H1 (cell line): ENCODE results near the gene ALPG. TPM values are rescaled to one million over a fixed set of nuclear protein-coding genes. Genes with fewer than 3 reads are reported as not detected.

ENCODE experiments used
- ASH2L ChIP-seq: fragments of 200-600, 300-600 bp; sonication (generic); IDR thresholded peaks from one replicate; pipeline ENCODE4 v1.7.1; 2017; ENCODE audit warnings: low read length
- BCL11A ChIP-seq, 2 experiments: IDR thresholded peaks; one replicate each; pipeline ENCODE4 v1.6.1; 2011; ENCODE audit warnings: low read depth in 2 of 2, low read length in 2 of 2, mild to moderate bottlenecking in 2 of 2
- KDM1A ChIP-seq: fragments of 200-600, 300-600 bp; sonication (generic); IDR thresholded peaks from 2 replicates; pipeline ENCODE4 v1.7.1; 2016; ENCODE audit warnings: mild to moderate bottlenecking, low read length, borderline replicate concordance
- TAF7 ChIP-seq: optimal IDR thresholded peaks from 2 replicates; pipeline ENCODE3; 2011; ENCODE audit warnings: low read depth, mild to moderate bottlenecking, inconsistent platforms, low read length, moderate library complexity, borderline replicate concordance
- TBP ChIP-seq: IDR thresholded peaks from 2 replicates; pipeline ENCODE4 v1.6.1; 2011; ENCODE audit warnings: low read depth, low read length, improper control_type of control experiment
- polyA plus RNA-seq, 7 experiments: library from polyadenylated mRNA; depleted of rRNA in 3 of 7; stranded (reverse) in 5 of 7; unstranded in 2 of 7; fragments of >200 nt in 5 of 7; fragments of 200-250 nt in 2 of 7; gene quantifications; 1 replicate in 5 of 7; 2 replicates in 1 of 7; 4 replicates in 1 of 7; pipeline versions ENCODE4 v1.2.1 to v1.2.3, GENCODE V29; 2011 to 2013; ENCODE audit warnings: missing spikeins in 2 of 7, mixed read lengths in 2 of 7
- total RNA-seq: library from RNA; stranded (reverse); fragmentation: NEBNext Ultra II Directional; extraction: Animal tissue kit (Norgen Biotek cat#: 25700); gene quantifications from 2 replicates; pipeline ENCODE4 v1.2.1, GENCODE V29; 2021
- TF ChIP-seq, protein P1 (sequence below): IDR thresholded peaks from 2 replicates; pipeline ENCODE4 v1.6.1; 2012; ENCODE audit warnings: low read length, inconsistent platforms

The ALPG gene
- total and polyA plus RNA-seq, 2 of the 8 experiments (the other 6 are each of a cell fraction or from before 2014, with no cell fraction given), result 0.56 to 2.1 TPM

DNA sequence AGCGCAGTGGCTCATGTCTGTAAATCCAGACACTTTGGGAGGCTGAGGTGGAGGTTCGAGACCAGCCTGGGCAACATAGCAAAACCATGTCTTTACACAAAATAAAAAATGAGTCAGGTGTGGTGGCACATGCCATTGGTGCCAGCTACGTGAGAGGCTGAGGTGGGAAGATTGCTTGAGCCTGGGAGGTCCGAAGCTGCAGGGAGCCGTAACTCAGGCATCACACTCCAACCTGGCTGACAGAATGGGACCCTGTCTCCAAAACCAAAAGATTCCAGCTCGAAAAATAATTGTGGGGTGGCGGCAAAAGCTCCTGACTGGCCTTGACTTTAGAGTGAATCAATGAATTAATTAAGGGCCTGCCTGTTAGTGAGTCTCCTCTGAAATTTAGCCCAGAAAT is 29.3 kb upstream of the ALPG start (continued):
- TF ChIP-seq TAF7 (no peak), ASH2L (no peak), TBP (no peak), BCL11A (IDR thresholded peaks at IDR 0.05; ENCODE audit: low read depth in 2 of 2, low read length in 2 of 2) (no peak), KDM1A (no peak)
- TF ChIP-seq, protein P1, sequence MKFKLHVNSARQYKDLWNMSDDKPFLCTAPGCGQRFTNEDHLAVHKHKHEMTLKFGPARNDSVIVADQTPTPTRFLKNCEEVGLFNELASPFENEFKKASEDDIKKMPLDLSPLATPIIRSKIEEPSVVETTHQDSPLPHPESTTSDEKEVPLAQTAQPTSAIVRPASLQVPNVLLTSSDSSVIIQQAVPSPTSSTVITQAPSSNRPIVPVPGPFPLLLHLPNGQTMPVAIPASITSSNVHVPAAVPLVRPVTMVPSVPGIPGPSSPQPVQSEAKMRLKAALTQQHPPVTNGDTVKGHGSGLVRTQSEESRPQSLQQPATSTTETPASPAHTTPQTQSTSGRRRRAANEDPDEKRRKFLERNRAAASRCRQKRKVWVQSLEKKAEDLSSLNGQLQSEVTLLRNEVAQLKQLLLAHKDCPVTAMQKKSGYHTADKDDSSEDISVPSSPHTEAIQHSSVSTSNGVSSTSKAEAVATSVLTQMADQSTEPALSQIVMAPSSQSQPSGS, result no peak
